Mesendoderm (in vitro differentiated cells): ENCODE measurements around the gene GAB2.

Experiments used
- DNase-seq: peaks from one replicate; pipeline ENCODE4 v3.0.0; 2013
- H2AK5ac ChIP-seq: 2 replicates; pipeline ENCODE4 v1.6.1; 2013; ENCODE audit warnings: low read length, inconsistent platforms
- H2BK120ac ChIP-seq: 2 replicates; pipeline ENCODE4 v1.6.1; 2013; ENCODE audit warnings: low read depth, mild to moderate bottlenecking, low read length, moderate library complexity, mixed read lengths
- H2BK15ac ChIP-seq: replicated peaks from 2 replicates; pipeline ENCODE4 v1.6.1; 2013; ENCODE audit warnings: low read depth, mild to moderate bottlenecking, moderate library complexity
- H2BK5ac ChIP-seq: 2 replicates; pipeline ENCODE4 v1.6.1; 2013; ENCODE audit warnings: low read length, inconsistent platforms
- H3K18ac ChIP-seq: 2 replicates; pipeline ENCODE4 v1.6.1; 2013; ENCODE audit warnings: mild to moderate bottlenecking, low read length, mixed read lengths
- H3K23ac ChIP-seq: one replicate; pipeline ENCODE4 v1.6.1; 2013; ENCODE audit warnings: low read length
- H3K27ac ChIP-seq: 2 replicates; pipeline ENCODE4 v1.5.1; 2013; ENCODE audit warnings: low read depth, mild to moderate bottlenecking, inconsistent platforms, low read length, moderate library complexity
- H3K27me3 ChIP-seq: 2 replicates; pipeline ENCODE4 v1.6.1; 2013; ENCODE audit warnings: low read length, control low read depth, mild to moderate bottlenecking, inconsistent platforms; ENCODE audit not compliant: insufficient read depth, poor library complexity
- H3K36me3 ChIP-seq: 2 replicates; pipeline ENCODE4 v1.6.1; 2013; ENCODE audit warnings: low read length, inconsistent platforms; ENCODE audit not compliant: control insufficient read depth, insufficient read depth
- H3K4ac ChIP-seq: one replicate; pipeline ENCODE4 v1.6.1; 2013; ENCODE audit warnings: low read depth, mild to moderate bottlenecking, low read length, moderate library complexity
- H3K4me1 ChIP-seq: 2 replicates; pipeline ENCODE4 v1.6.1; 2013; ENCODE audit warnings: low read depth, low read length, inconsistent platforms; ENCODE audit not compliant: control insufficient read depth
- H3K4me2 ChIP-seq: 2 replicates; pipeline ENCODE4 v1.6.1; 2013; ENCODE audit warnings: low read length
- H3K4me3 ChIP-seq: 2 replicates; pipeline ENCODE4 v1.5.1; 2013; ENCODE audit warnings: mild to moderate bottlenecking, low read length
- H3K56ac ChIP-seq: one replicate; pipeline ENCODE4 v1.6.1; 2013; ENCODE audit warnings: low read length
- H3K79me1 ChIP-seq: 2 replicates; pipeline ENCODE4 v1.6.1; 2013; ENCODE audit warnings: low read length, inconsistent platforms
- H3K79me2 ChIP-seq: 2 replicates; pipeline ENCODE4 v1.6.1; 2013; ENCODE audit warnings: mild to moderate bottlenecking, low read length; ENCODE audit not compliant: control insufficient read depth, insufficient read depth
- H3K9ac ChIP-seq: 2 replicates; pipeline ENCODE4 v1.6.1; 2013; ENCODE audit warnings: low read length, inconsistent platforms
- H4K5ac ChIP-seq: one replicate; pipeline ENCODE4 v1.6.1; 2013; ENCODE audit warnings: low read length
- H4K8ac ChIP-seq: one replicate; pipeline ENCODE4 v1.6.1; 2013; ENCODE audit warnings: low read depth, mild to moderate bottlenecking, control low read depth, low read length, moderate library complexity
- WGBS: extraction: QIAGEN DNeasy Blood & Tissue Kit; methylation state at CpG from one replicate; pipeline ENCODE4 v1.1.7; 2013; ENCODE audit warnings: low lambda C conversion rate, missing lambda C conversion rate; ENCODE audit not compliant: insufficient coverage; ENCODE audit errors: extremely low coverage; 5-methylcytosine and 5-hydroxymethylcytosine counted together

GAB2 gene

GRCh38 chr11:78385205-78385604 lies 32.4 kb downstream of the GAB2 start:
- Histone ChIP-seq H3K27ac (no peak overlapping the region), H2BK120ac (no peak overlapping the region), H3K4me3 (no peak overlapping the region), H4K8ac (no peak overlapping the region), H3K18ac (no peak overlapping the region), H3K79me1 (no peaks in the 10 kb centered on the region), H2BK15ac (no peak overlapping the region), H2AK5ac (no peak overlapping the region), H3K4ac (no peak overlapping the region), H3K4me2 (no peak overlapping the region), H2BK5ac (no peak overlapping the region), H3K27me3 (no peaks in the 10 kb centered on the region), H3K79me2 (no peaks in the 10 kb centered on the region), H3K23ac (no peak overlapping the region), H3K9ac (no peak overlapping the region), H3K56ac (no peak overlapping the region), H3K4me1 (peaks cover 4% of the 10 kb centered on the region), H3K36me3 (no peaks in the 10 kb centered on the region), H4K5ac (no peak overlapping the region)
- DNase-seq, result no peak
- WGBS, result no CpG with 5 or more reads among the region's 1 CpG

DNA sequence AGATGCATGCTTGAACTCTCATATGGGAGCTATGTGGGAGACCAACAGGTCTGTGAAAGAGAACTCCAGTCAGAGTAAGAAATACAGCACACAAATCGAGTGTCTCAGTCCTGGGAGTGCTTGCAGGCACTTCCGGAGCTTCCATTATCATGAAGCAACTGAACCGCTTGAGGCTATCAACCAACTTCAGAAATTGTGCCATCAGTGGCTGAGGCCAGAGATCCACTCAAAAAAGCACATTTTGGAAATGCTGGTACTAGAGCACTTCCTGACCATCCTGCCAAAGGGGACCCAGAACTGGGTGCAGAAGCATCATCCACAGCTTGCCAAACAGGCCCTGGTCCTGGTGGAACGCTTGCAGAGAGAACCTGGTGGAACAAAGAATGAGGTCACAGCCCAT lies 33.4 kb downstream of the GAB2 start:
- no peak overlapping the region for H2BK5ac ChIP-seq
- H3K56ac ChIP-seq, result no peak overlapping the region
- no peak overlapping the region for H3K18ac ChIP-seq
- H3K4ac ChIP-seq, result no peak overlapping the region
- H2BK120ac ChIP-seq, result no peak overlapping the region
- H3K36me3 ChIP-seq, result no peaks in the 10 kb centered on the region
- H3K9ac ChIP-seq, result no peak overlapping the region
- H3K79me2 ChIP-seq, result no peaks in the 10 kb centered on the region
- no peak overlapping the region for H3K4me3 ChIP-seq
- no peak overlapping the region for H3K27ac ChIP-seq
- DNase-seq, result no peak
- no peak overlapping the region for H3K4me2 ChIP-seq
- H4K5ac ChIP-seq, result no peak overlapping the region
- H3K23ac ChIP-seq, result no peak overlapping the region
- no peaks in the 10 kb centered on the region for H3K79me1 ChIP-seq
- H3K4me1 ChIP-seq, result peaks cover 5% of the 10 kb centered on the region
- no peak overlapping the region for H2AK5ac ChIP-seq
- no peak overlapping the region for H4K8ac ChIP-seq
- no peak overlapping the region for H2BK15ac ChIP-seq
- WGBS, result no CpG with 5 or more reads among the region's 4 CpGs
- H3K27me3 ChIP-seq, result no peaks in the 10 kb centered on the region

DNA sequence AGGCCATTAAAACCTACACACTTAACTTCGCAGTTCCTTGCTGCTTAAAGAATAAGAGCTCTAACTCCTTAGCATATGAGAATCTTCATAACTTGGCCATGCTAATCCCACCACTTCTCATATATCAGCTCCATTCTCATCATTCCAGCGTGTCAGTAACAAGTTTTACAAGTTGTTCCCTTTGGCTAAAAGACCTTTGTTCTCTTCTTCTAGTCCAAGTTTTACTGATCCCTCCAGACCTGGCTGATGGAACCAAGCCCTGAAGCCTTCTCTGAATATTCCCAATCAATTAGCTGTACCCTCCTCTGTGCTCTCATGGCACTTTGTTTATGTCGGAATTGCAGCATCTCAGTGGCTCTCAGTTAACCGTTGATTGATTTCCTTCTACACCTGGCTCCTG lies 35.8 kb downstream of the GAB2 start:
- Histone ChIP-seq H3K36me3 (no peaks in the 10 kb centered on the region), H3K4me3 (no peak overlapping the region), H2AK5ac (peak overlapping the region; percentile 33), H4K5ac (no peak overlapping the region), H3K79me1 (peaks cover 2% of the 10 kb centered on the region), H2BK120ac (no peak overlapping the region), H3K27me3 (no peaks in the 10 kb centered on the region), H3K9ac (peak overlapping the region; percentile 7), H2BK5ac (no peak overlapping the region), H3K4me1 (peaks cover 9% of the 10 kb centered on the region), H4K8ac (no peak overlapping the region), H3K56ac (peak overlapping the region; percentile 1), H2BK15ac (peak overlapping the region; percentile 87), H3K79me2 (no peaks in the 10 kb centered on the region), H3K23ac (no peak overlapping the region), H3K27ac (peak overlapping the region; percentile 9), H3K4ac (no peak overlapping the region), H3K4me2 (no peak overlapping the region), H3K18ac (peak overlapping the region; percentile 40)
- no peak for DNase-seq
- no CpG with 5 or more reads among the region's 4 CpGs for WGBS

GRCh38 chr11:78380615-78381051 lies 37.0 kb downstream of the GAB2 start:
- no peak overlapping the region for H3K4me3 ChIP-seq
- peak overlapping the region; percentile 67 for H2BK5ac ChIP-seq
- H2BK15ac ChIP-seq, result no peak overlapping the region
- no peak overlapping the region for H2AK5ac ChIP-seq
- peaks cover 2% of the 10 kb centered on the region for H3K79me1 ChIP-seq
- no peak overlapping the region for H3K4ac ChIP-seq
- no peak overlapping the region for H4K8ac ChIP-seq
- no peak overlapping the region for H3K23ac ChIP-seq
- H3K27me3 ChIP-seq, result no peaks in the 10 kb centered on the region
- WGBS, result no CpG with 5 or more reads among the region's 5 CpGs
- H4K5ac ChIP-seq, result no peak overlapping the region
- H3K4me1 ChIP-seq, result peaks cover 9% of the 10 kb centered on the region
- H2BK120ac ChIP-seq, result no peak overlapping the region
- peak overlapping the region; percentile 33 for H3K27ac ChIP-seq
- no peak overlapping the region for H3K9ac ChIP-seq
- H3K4me2 ChIP-seq, result no peak overlapping the region
- no peak overlapping the region for H3K18ac ChIP-seq
- H3K56ac ChIP-seq, result no peak overlapping the region
- no peaks in the 10 kb centered on the region for H3K79me2 ChIP-seq
- DNase-seq, result peak; percentile 96
- H3K36me3 ChIP-seq, result no peaks in the 10 kb centered on the region

- Histone ChIP-seq H3K4me2 (no peak overlapping the region), H2BK15ac (no peak overlapping the region), H4K5ac (no peak overlapping the region), H3K79me2 (no peaks in the 10 kb centered on the region), H4K8ac (no peak overlapping the region), H2AK5ac (peak overlapping the region; percentile 54), H3K4ac (no peak overlapping the region), H3K27ac (peak overlapping the region; percentile 72), H3K18ac (peak overlapping the region; percentile 81), H3K36me3 (no peaks in the 10 kb centered on the region), H3K79me1 (peaks cover 2% of the 10 kb centered on the region), H3K4me1 (peaks cover 9% of the 10 kb centered on the region), H2BK120ac (peak overlapping the region; percentile 49), H2BK5ac (peak overlapping the region; percentile 90), H3K4me3 (no peak overlapping the region), H3K23ac (no peak overlapping the region), H3K9ac (no peak overlapping the region), H3K27me3 (no peaks in the 10 kb centered on the region), H3K56ac (peak overlapping the region; percentile 64)
- no CpG with 5 or more reads among the region's 3 CpGs for WGBS
- peak; percentile 63 for DNase-seq
These were observed 38.5 kb downstream of the GAB2 start for GRCh38 chr11:78379039-78379670.
